ENCODE measurements around the gene AQP9. TPM values are rescaled to one million over a fixed set of nuclear protein-coding genes. Genes with fewer than 3 reads are reported as not detected.

The AQP9 gene
- total RNA-seq = 1 to 10 TPM; 1.1 to 2.9 TPM

DNA sequence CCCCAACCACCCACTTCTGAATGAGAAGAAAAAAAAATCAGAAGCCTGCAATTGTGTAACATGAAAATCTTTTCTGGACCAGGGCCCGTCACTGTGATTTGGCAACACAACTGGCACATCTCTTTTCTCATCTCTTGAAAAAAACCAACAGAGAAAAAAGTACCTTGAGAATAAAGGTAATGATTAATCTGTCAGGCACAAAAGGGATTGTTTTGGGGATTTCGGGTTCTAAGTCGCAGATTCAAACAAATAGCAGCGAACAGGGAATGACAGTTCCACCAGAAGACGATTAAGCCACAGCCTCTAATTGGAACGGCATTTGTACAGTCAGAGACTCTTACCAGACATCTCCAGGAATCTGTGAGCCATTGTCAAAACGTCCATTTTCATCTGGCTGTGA lies at the start of gene AQP9:
AQP9 (plus strand) TSS at position 276 of the 400 bp plus-strand sequence. CDS start 185 bp downstream, outside the sequence.
- H3K36me3 ChIP-seq = no peaks in the 10 kb centered on the region
- no peaks in the 10 kb centered on the region for H3K9me3 ChIP-seq
- no peaks in the 10 kb centered on the region for H3K27me3 ChIP-seq
- H3K27ac ChIP-seq = no peak within 1 kb of the TSS
- no peak for TF ChIP-seq CTCF (IDR thresholded peaks at IDR 0.05)
- H3K4me3 ChIP-seq = no peak within 1 kb of the TSS
- H3K4me1 ChIP-seq = no peaks in the 10 kb centered on the region
- DNase-seq (ENCODE audit: low spot score) = no peak

- no peak overlapping the region for H3K27ac ChIP-seq
- H3K9me3 ChIP-seq = peaks cover 0 to 10% of the 10 kb centered on the region in 2 donors
- no peak for DNase-seq (ENCODE audit: low spot score)
- TF ChIP-seq CTCF (IDR thresholded peaks at IDR 0.05) = no peak
- H3K27me3 ChIP-seq = no peaks in the 10 kb centered on the region
- no peak overlapping the region for H3K4me3 ChIP-seq
- no peaks in the 10 kb centered on the region for H3K36me3 ChIP-seq
- no peaks in the 10 kb centered on the region for H3K4me1 ChIP-seq
These were observed 42.8 kb upstream of the AQP9 start for GRCh38 chr15:58095415-58095814.

- H3K4me1 ChIP-seq = no peaks in the 10 kb centered on the region
- no peaks in the 10 kb centered on the region for H3K27me3 ChIP-seq
- TF ChIP-seq CTCF (IDR thresholded peaks at IDR 0.05) = no peak
- H3K36me3 ChIP-seq = no peaks in the 10 kb centered on the region
- no peak overlapping the region for H3K4me3 ChIP-seq
- DNase-seq (ENCODE audit: low spot score) = no peak
- H3K27ac ChIP-seq = no peak overlapping the region
- peaks cover 0 to 10% of the 10 kb centered on the region in 2 donors for H3K9me3 ChIP-seq
These were observed 41.6 kb upstream of the AQP9 start for GRCh38 chr15:58096529-58097084.

GRCh38 chr15:58103482-58103881 lies 34.7 kb upstream of the AQP9 start:
- no peaks in the 10 kb centered on the region for H3K27me3 ChIP-seq
- no peak overlapping the region for H3K4me3 ChIP-seq
- H3K9me3 ChIP-seq = no peaks in the 10 kb centered on the region
- no peaks in the 10 kb centered on the region for H3K4me1 ChIP-seq
- no peak for DNase-seq (ENCODE audit: low spot score)
- H3K36me3 ChIP-seq = no peaks in the 10 kb centered on the region
- H3K27ac ChIP-seq = no peak overlapping the region
- no peak for TF ChIP-seq CTCF (IDR thresholded peaks at IDR 0.05)

DNA sequence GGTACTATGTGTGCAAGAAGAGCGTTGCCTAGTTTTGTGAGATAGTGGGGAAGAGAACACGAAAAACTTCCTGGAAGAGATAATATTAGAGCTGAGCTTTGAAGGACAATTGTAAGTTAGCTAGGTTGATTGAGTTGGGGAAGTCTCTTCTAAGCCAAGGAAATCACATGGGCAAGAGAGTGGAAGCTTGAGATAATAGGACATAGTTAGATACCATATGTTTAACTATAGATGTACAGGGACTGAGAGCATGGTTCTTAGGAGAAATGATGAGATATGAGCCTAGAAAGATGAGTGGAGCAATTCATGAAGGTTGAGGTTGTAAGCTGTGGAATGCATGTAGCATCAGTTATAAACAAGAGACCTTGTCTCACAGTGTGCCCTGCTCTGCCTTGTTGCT lies 30.1 kb upstream of the AQP9 start:
- no peaks in the 10 kb centered on the region for H3K27me3 ChIP-seq
- H3K4me1 ChIP-seq = no peaks in the 10 kb centered on the region
- no peak for DNase-seq (ENCODE audit: low spot score)
- TF ChIP-seq CTCF (IDR thresholded peaks at IDR 0.05) = no peak
- H3K9me3 ChIP-seq = no peaks in the 10 kb centered on the region
- no peak overlapping the region for H3K4me3 ChIP-seq
- H3K27ac ChIP-seq = no peak overlapping the region
- no peaks in the 10 kb centered on the region for H3K36me3 ChIP-seq

DNA sequence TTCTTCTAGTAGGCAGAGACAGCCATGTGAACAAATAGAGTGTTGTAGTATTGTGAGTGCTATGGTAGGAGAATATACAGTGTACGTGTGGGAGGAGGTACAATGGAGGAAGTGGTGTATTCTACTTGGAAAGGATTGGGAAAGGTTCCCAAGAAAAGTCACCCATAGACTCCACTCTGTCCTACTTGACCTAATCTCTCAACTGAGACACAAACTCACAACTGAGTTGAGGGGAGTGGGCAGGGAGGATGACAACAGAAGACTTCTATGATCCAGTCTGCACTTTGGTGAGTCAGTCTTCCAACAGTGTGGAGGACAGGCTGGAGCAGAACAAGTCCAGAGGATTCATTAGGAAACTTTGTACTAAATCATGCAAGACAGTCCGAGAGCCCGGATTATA lies 28.8 kb upstream of the AQP9 start:
- H3K27ac ChIP-seq = no peak overlapping the region
- no peak for DNase-seq (ENCODE audit: low spot score)
- H3K9me3 ChIP-seq = no peaks in the 10 kb centered on the region
- H3K27me3 ChIP-seq = no peaks in the 10 kb centered on the region
- H3K36me3 ChIP-seq = no peaks in the 10 kb centered on the region
- no peak overlapping the region for H3K4me3 ChIP-seq
- no peaks in the 10 kb centered on the region for H3K4me1 ChIP-seq
- no peak for TF ChIP-seq CTCF (IDR thresholded peaks at IDR 0.05)

Measured in right atrium auricular region (tissue), 2 donors.